H9 (cell line): ENCODE data around the gene RAB6B. TPM values are rescaled to one million over a fixed set of nuclear protein-coding genes. Genes with fewer than 3 reads are reported as not detected.

Experiments
- DNase-seq: peaks from one replicate; pipeline ENCODE4 v3.0.0-alpha.2; 2017
- H2AFZ ChIP-seq: one replicate; pipeline ENCODE4 v1.6.1; 2013; ENCODE audit warnings: mild to moderate bottlenecking, low read length, control low read depth, moderate library complexity
- H2AK5ac ChIP-seq: 2 replicates; pipeline ENCODE4 v1.6.1; 2013; ENCODE audit warnings: low read length, control low read depth, mixed read lengths; ENCODE audit not compliant: insufficient read length
- H2BK120ac ChIP-seq: one replicate; pipeline ENCODE4 v1.6.1; 2013; ENCODE audit warnings: low read depth, mild to moderate bottlenecking, low read length, control low read depth, inconsistent platforms; ENCODE audit not compliant: poor library complexity, severe bottlenecking
- H2BK12ac ChIP-seq: 2 replicates; pipeline ENCODE4 v1.6.1; 2013; ENCODE audit warnings: low read length, control low read depth, mixed read lengths, low read depth; ENCODE audit not compliant: insufficient read length
- H2BK15ac ChIP-seq: 2 replicates; pipeline ENCODE4 v1.6.1; 2013; ENCODE audit warnings: low read depth, low read length, control low read depth
- H2BK20ac ChIP-seq: one replicate; pipeline ENCODE4 v1.6.1; 2013; ENCODE audit warnings: low read depth, mild to moderate bottlenecking, low read length, control low read depth, inconsistent platforms; ENCODE audit not compliant: poor library complexity, severe bottlenecking
- H2BK5ac ChIP-seq: 2 replicates; pipeline ENCODE4 v1.6.1; 2013; ENCODE audit warnings: low read length, control low read depth, mixed read lengths; ENCODE audit not compliant: insufficient read length
- H3K14ac ChIP-seq: 2 replicates; pipeline ENCODE4 v1.6.1; 2013; ENCODE audit warnings: low read length, control low read depth; ENCODE audit not compliant: insufficient read depth
- H3K18ac ChIP-seq: 2 replicates; pipeline ENCODE4 v1.6.1; 2013; ENCODE audit warnings: low read depth, mild to moderate bottlenecking, mixed read lengths, low read length, control low read depth; ENCODE audit not compliant: insufficient read length
- H3K23ac ChIP-seq: 2 replicates; pipeline ENCODE4 v1.6.1; 2013; ENCODE audit warnings: low read length, control low read depth, mixed read lengths, low read depth; ENCODE audit not compliant: insufficient read length
- H3K23me2 ChIP-seq: 2 replicates; pipeline ENCODE4 v1.6.1; 2013; ENCODE audit warnings: low read depth, mild to moderate bottlenecking, mixed read lengths, low read length, control low read depth; ENCODE audit not compliant: insufficient read length, poor library complexity, severe bottlenecking
- H3K27ac ChIP-seq: 2 replicates; pipeline ENCODE4 v1.5.1; 2013; ENCODE audit warnings: low read length, control low read depth, mixed read lengths, low read depth; ENCODE audit not compliant: insufficient read length
- H3K27me3 ChIP-seq: 2 replicates; pipeline ENCODE4 v1.6.1; 2013; ENCODE audit warnings: low read length, control low read depth, inconsistent platforms; ENCODE audit not compliant: insufficient read depth
- H3K4ac ChIP-seq: 2 replicates; pipeline ENCODE4 v1.6.1; 2013; ENCODE audit warnings: low read depth, mild to moderate bottlenecking, control low read depth, inconsistent platforms, low read length, moderate library complexity
- H3K4me1 ChIP-seq: 2 replicates; pipeline ENCODE4 v1.6.1; 2013; ENCODE audit warnings: low read length, control low read depth, inconsistent platforms; ENCODE audit not compliant: insufficient read depth
- H3K4me2 ChIP-seq: 2 replicates; pipeline ENCODE4 v1.6.1; 2013; ENCODE audit warnings: low read length, control low read depth, mixed read lengths; ENCODE audit not compliant: insufficient read length, insufficient read depth
- H3K56ac ChIP-seq: 2 replicates; pipeline ENCODE4 v1.6.1; 2013; ENCODE audit warnings: low read depth, mild to moderate bottlenecking, mixed read lengths, low read length, control low read depth; ENCODE audit not compliant: insufficient read length
- H3K79me1 ChIP-seq: 2 replicates; pipeline ENCODE4 v1.6.1; 2013; ENCODE audit warnings: low read depth, mild to moderate bottlenecking, moderate library complexity, low read length, control low read depth, inconsistent platforms; ENCODE audit not compliant: insufficient read depth, poor library complexity, severe bottlenecking
- H3K79me2 ChIP-seq: 2 replicates; pipeline ENCODE4 v1.6.1; 2013; ENCODE audit warnings: low read length, control low read depth, inconsistent platforms; ENCODE audit not compliant: insufficient read depth
- H3K9ac ChIP-seq: 2 replicates; pipeline ENCODE4 v1.6.1; 2013; ENCODE audit warnings: low read length, control low read depth, mixed read lengths; ENCODE audit not compliant: insufficient read length; ENCODE audit errors: extremely low read depth
- H3K9me3 ChIP-seq: one replicate; pipeline ENCODE4 v1.6.1; 2013; ENCODE audit warnings: low read depth, low read length, inconsistent platforms; ENCODE audit not compliant: control insufficient read depth
- H3T11ph ChIP-seq: one replicate; pipeline ENCODE4 v1.6.1; 2013; ENCODE audit warnings: mild to moderate bottlenecking, low read length, control low read depth, inconsistent platforms
- H4K20me1 ChIP-seq: one replicate; pipeline ENCODE4 v1.6.1; 2013; ENCODE audit not compliant: control insufficient read depth, insufficient read length, insufficient read depth
- H4K5ac ChIP-seq: 2 replicates; pipeline ENCODE4 v1.6.1; 2013; ENCODE audit warnings: low read depth, mild to moderate bottlenecking, mixed read lengths, low read length, control low read depth; ENCODE audit not compliant: insufficient read length
- H4K8ac ChIP-seq: replicated peaks from 2 replicates; pipeline ENCODE4 v1.6.1; 2013; ENCODE audit warnings: low read length, control low read depth, mixed read lengths, low read depth; ENCODE audit not compliant: insufficient read length
- H4K91ac ChIP-seq: 2 replicates; pipeline ENCODE4 v1.6.1; 2013; ENCODE audit warnings: low read depth, mild to moderate bottlenecking, moderate library complexity, mixed read lengths, low read length, control low read depth; ENCODE audit not compliant: insufficient read length
- H3K27ac Mint-ChIP-seq, 3 experiments: 2 replicates in 2 of 3; 3 replicates in 1 of 3; pipeline ENCODE4 v1.8.0; 2020 to 2021; ENCODE audit warnings: mixed read lengths in 3 of 3, mild to moderate bottlenecking in 1 of 3, moderate library complexity in 1 of 3
- H3K27me3 Mint-ChIP-seq: 2 replicates; pipeline ENCODE4 v1.8.0; 2021; ENCODE audit warnings: low read depth, mild to moderate bottlenecking, moderate library complexity, mixed read lengths
- H3K36me3 Mint-ChIP-seq, 3 experiments: 2 replicates in 2 of 3; 3 replicates in 1 of 3; pipeline ENCODE4 v1.8.0; 2020 to 2021; ENCODE audit warnings: low read depth in 3 of 3, mixed read lengths in 3 of 3; ENCODE audit not compliant: insufficient read depth in 1 of 3
- H3K4me1 Mint-ChIP-seq, 2 experiments: 2 replicates each; pipeline ENCODE4 v1.8.0; 2020; ENCODE audit warnings: mixed read lengths in 2 of 2
- H3K4me3 Mint-ChIP-seq, 2 experiments: 2 replicates in 1 of 2; 3 replicates in 1 of 2; pipeline ENCODE4 v1.8.0; 2020 to 2021; ENCODE audit warnings: mild to moderate bottlenecking in 2 of 2, mixed read lengths in 2 of 2, moderate library complexity in 1 of 2
- H3K9me3 Mint-ChIP-seq, 2 experiments: 2 replicates in 1 of 2; 3 replicates in 1 of 2; pipeline ENCODE4 v1.8.0; 2020; ENCODE audit warnings: mild to moderate bottlenecking in 2 of 2, mixed read lengths in 2 of 2, moderate library complexity in 1 of 2
- CTCF ChIP-seq: fragments of 200-600 bp; sonication (generic); conservative IDR thresholded peaks from 3 replicates; pipeline ENCODE4 v1.8.0; 2021; ENCODE audit warnings: antibody characterized with exemption, mild to moderate bottlenecking
- WGBS: extraction: QIAGEN DNeasy Blood & Tissue Kit; methylation state at CpG from one replicate; pipeline ENCODE4 v1.1.7; 2013; ENCODE audit warnings: missing lambda C conversion rate, low lambda C conversion rate, mixed read lengths; ENCODE audit not compliant: insufficient read length; ENCODE audit errors: extremely low coverage; 5-methylcytosine and 5-hydroxymethylcytosine counted together
- total RNA-seq: library from RNA; stranded (reverse); gene quantifications from 2 replicates; pipeline ENCODE4 v1.2.1, GENCODE V29; 2021

The RAB6B gene
- total RNA-seq, 1 experiment from 2014 or later: 12.3 TPM

DNA sequence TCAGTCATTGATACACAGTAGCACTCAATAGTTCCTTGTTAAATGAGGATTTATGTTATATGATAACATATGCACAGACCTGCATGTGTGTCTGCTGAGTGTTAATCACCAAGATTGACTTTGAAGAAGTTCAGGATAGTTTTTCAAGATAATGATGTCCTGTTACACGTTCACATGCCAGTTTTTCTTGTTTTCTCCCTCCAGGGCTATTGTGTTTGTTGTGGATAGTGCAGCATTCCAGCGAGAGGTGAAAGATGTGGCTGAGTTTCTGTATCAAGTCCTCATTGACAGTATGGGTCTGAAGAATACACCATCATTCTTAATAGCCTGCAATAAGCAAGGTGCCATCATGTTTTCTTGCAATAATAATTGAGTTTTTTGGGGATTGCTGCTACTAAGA is 80.3 kb downstream of the RAB6B start:
- H2BK120ac ChIP-seq: no peak overlapping the region
- no peak overlapping the region for H4K8ac ChIP-seq
- H3K27ac ChIP-seq: no peak overlapping the region
- H2BK20ac ChIP-seq: no peak overlapping the region
- no peak overlapping the region for H3T11ph ChIP-seq
- H3K27me3 ChIP-seq: no peaks in the 10 kb centered on the region
- H4K5ac ChIP-seq: no peak overlapping the region
- no peaks in the 10 kb centered on the region for H3K79me2 ChIP-seq
- H3K4me1 ChIP-seq: no peaks in the 10 kb centered on the region
- H3K18ac ChIP-seq: no peak overlapping the region
- H3K23me2 ChIP-seq: no peaks in the 10 kb centered on the region
- TF ChIP-seq CTCF: no peak
- H3K36me3 Mint-ChIP-seq: peaks cover 19 to 70% (median 48%) of the 10 kb centered on the region in 3 experiments; a peak in 6 of 7 replicates
- H3K27ac Mint-ChIP-seq: no peak overlapping the region
- no peaks in the 10 kb centered on the region for H3K9me3 ChIP-seq
- H2BK15ac ChIP-seq: no peak overlapping the region
- no peak overlapping the region for H2AK5ac ChIP-seq
- H3K79me1 ChIP-seq: no peaks in the 10 kb centered on the region
- WGBS: no CpG with 5 or more reads among the region's 2 CpGs
- no peak overlapping the region for H3K23ac ChIP-seq
- H2BK12ac ChIP-seq: no peak overlapping the region
- H3K14ac ChIP-seq: no peak overlapping the region
- H3K27me3 Mint-ChIP-seq: no peaks in the 10 kb centered on the region
- H3K4me3 Mint-ChIP-seq: no peak overlapping the region
- H3K9me3 Mint-ChIP-seq: no peaks in the 10 kb centered on the region
- no peaks in the 10 kb centered on the region for H4K20me1 ChIP-seq
- no peak overlapping the region for H2BK5ac ChIP-seq
- DNase-seq: no peak
- H3K4me2 ChIP-seq: no peak overlapping the region
- no peak overlapping the region for H4K91ac ChIP-seq
- H2AFZ ChIP-seq: no peak overlapping the region
- no peak overlapping the region for H3K9ac ChIP-seq
- H3K4ac ChIP-seq: no peak overlapping the region
- H3K56ac ChIP-seq: no peak overlapping the region
- H3K4me1 Mint-ChIP-seq: no peaks in the 10 kb centered on the region
